Measurements from ENCODE around the gene NPHS2. TPM values are rescaled to one million over a fixed set of nuclear protein-coding genes. Genes with fewer than 3 reads are reported as not detected.
"Not testable (repeated sequence)": the region's sequence is repeated elsewhere in the genome, so short reads cannot be mapped to it uniquely, and the experiment has no call there.

Gene NPHS2
- total RNA-seq, 4 donors from 2014 or later = not detected

DNA sequence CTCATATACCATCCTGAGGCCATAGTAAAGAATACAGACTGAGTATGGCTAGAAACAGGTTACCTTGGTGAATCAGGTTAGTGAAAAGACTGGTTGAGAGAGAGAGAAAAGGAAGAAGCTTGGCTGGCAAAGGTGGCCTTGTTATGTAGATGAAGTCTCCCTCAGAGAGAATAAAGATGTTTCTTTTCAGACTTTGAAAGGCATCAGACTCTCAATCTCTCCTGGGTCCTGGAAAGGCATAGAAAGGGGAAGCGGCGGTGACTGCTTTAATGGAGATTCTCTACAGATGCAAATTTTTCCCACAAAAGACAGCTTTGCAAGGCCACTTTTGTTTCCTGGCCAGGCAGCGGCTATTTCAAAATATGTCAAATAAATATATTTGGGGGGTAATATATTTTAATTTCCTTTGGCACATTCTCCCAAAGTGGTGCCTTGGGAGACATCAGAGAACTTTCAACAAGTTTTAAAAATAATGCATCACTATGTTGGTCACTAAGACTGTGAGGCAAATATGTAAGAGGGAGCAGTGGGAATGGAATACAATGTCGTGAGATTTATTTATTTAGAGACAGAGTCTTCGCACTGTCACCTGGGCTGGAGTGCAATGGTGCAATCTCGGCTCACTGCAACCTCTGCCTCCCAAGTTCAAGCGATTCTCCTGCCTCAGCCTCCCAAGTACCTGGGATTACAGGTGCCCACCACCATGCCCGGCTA, 46.1 kb downstream of the NPHS2 start:
- no peak overlapping the region for H3K27ac ChIP-seq (replicated peaks in 1 of 4)
- WGBS = 72% methylated on average over 8 of the region's 8 CpGs
- DNase-seq (ENCODE audit: extremely low spot score) = no peak
- no peak overlapping the region for H3K4me3 ChIP-seq
- TF ChIP-seq CTCF (IDR thresholded peaks at IDR 0.05) (no peak), EP300 (IDR thresholded peaks at IDR 0.05) (no peak), POLR2A (IDR thresholded peaks at IDR 0.05; ENCODE audit: low read depth) (no peak), POLR2AphosphoS5 (IDR thresholded peaks at IDR 0.05) (no peak)
- no peaks in the 10 kb centered on the region for H3K27me3 ChIP-seq
- H3K36me3 ChIP-seq = no peaks in the 10 kb centered on the region
- H3K4me1 ChIP-seq = no peaks in the 10 kb centered on the region
- no peaks in the 10 kb centered on the region for H3K9me3 ChIP-seq
- intact Hi-C loops (cut with DNase I) = no loop called here

GRCh38 chr1:179518544-179518943, 57.2 kb downstream of the NPHS2 start:
- WGBS = 96% methylated on average over 1 of the region's 1 CpG
- H3K9me3 ChIP-seq; intact Hi-C loops (cut with DNase I); H3K4me3 ChIP-seq; H3K27ac ChIP-seq (replicated peaks in 1 of 4); H3K27me3 ChIP-seq; H3K4me1 ChIP-seq; DNase-seq (ENCODE audit: extremely low spot score); H3K36me3 ChIP-seq: not testable (repeated sequence)

DNA sequence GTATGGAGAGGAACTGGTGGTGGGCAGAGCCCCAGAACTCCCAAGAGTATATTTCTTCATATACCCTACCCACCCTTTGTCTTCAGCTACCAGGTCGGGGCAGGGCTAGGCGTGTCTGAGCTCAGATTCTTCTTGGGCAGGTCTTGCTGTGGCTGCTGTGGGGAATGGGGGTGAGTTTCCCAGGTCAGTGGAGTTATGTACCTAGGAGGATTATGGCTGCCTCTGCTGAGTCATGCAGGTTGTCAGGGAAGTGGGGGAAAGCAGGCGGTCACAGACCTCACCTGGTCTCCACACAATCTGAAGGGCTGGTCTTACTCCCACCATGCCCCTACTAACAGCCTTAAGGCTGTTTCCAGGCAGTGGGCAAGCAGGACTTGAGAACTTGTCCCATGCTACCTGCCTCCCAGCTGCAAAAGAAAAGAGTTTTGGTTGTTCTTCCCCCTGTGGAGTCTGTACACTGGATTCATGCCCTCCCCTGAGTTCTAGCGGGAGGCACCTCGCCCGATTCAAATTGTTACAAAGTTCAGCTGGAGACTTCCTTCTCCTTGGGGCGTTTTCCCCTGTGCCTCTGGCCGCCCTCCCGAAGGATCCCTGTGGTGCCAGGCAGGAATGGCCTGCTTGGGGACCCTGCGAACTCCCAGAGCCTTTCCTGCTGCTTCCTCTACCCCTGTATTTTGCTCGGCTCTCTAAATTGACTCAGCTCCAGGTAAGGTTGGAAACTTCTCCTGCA, 58.6 kb downstream of the NPHS2 start:
- peaks cover 0 to 5% (median 0%) of the 10 kb centered on the region in 4 donors for H3K9me3 ChIP-seq
- no peak for TF ChIP-seq EP300 (IDR thresholded peaks at IDR 0.05)
- no peak for TF ChIP-seq POLR2A (IDR thresholded peaks at IDR 0.05; ENCODE audit: low read depth)
- TF ChIP-seq CTCF (IDR thresholded peaks at IDR 0.05) = no peak
- no peak for TF ChIP-seq POLR2AphosphoS5 (IDR thresholded peaks at IDR 0.05)
- intact Hi-C loops (cut with DNase I) = no loop called here
- WGBS = 76% methylated on average over 10 of the region's 11 CpGs
- H3K36me3 ChIP-seq = no peaks in the 10 kb centered on the region
- no peaks in the 10 kb centered on the region for H3K4me1 ChIP-seq
- H3K27ac ChIP-seq (replicated peaks in 1 of 4) = no peak overlapping the region
- DNase-seq (ENCODE audit: extremely low spot score) = no peak
- no peaks in the 10 kb centered on the region for H3K27me3 ChIP-seq
- H3K4me3 ChIP-seq = no peak overlapping the region

DNA sequence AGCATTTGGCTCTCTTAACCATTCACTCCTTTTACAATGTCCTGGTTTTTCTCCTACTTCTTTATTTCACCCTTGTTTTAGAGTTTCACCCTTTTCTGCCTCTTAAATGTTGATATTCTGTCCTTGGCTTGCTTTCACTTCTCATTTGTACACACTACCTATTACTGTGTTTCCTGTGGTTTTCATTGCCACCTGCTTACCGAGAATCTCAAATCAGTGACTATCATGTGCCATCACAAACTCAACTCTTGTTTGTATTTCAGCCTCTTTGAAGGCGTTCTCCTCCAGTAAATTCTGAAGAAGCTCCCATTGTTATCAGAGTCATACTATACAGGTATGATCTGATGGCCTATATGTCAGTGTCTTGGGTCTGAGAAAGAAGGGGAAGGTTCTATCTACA, 65.7 kb downstream of the NPHS2 start:
- Histone ChIP-seq H3K9me3 (no peaks in the 10 kb centered on the region), H3K4me1 (no peaks in the 10 kb centered on the region), H3K4me3 (no peak overlapping the region), H3K36me3 (no peaks in the 10 kb centered on the region), H3K27ac (replicated peaks in 1 of 4) (no peak overlapping the region), H3K27me3 (no peaks in the 10 kb centered on the region)
- intact Hi-C loops (cut with DNase I) = no loop called here
- 48% methylated on average over 2 of the region's 2 CpGs for WGBS
- no peak for TF ChIP-seq EP300 (IDR thresholded peaks at IDR 0.05)
- no peak for TF ChIP-seq CTCF (IDR thresholded peaks at IDR 0.05)
- TF ChIP-seq POLR2AphosphoS5 (IDR thresholded peaks at IDR 0.05) = no peak
- TF ChIP-seq POLR2A (IDR thresholded peaks at IDR 0.05; ENCODE audit: low read depth) = no peak
- DNase-seq (ENCODE audit: extremely low spot score) = no peak

DNA sequence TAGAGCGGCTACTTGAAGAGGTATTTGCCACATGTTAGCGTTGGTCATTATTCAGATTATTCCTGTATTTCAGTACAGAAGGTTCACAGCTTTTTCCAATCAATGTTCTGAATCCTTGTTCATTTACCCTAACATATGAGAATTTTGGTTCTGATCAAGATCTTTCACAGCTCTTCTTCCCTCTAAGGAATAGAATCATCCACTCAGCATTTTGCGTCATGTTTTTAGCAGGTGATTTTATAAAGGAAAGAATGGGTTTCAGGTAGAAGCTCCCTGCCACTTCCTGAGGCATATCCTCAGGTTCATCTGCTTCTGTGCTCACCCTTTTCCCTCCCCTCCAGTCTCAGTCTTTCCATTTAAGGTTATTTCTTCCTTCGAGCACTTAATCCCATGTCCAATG, 66.4 kb downstream of the NPHS2 start:
- no peaks in the 10 kb centered on the region for H3K4me1 ChIP-seq
- H3K4me3 ChIP-seq = no peak overlapping the region
- WGBS = 89% methylated on average over 4 of the region's 4 CpGs
- intact Hi-C loops (cut with DNase I) = no loop called here
- TF ChIP-seq CTCF (IDR thresholded peaks at IDR 0.05) = no peak
- no peak for TF ChIP-seq POLR2A (IDR thresholded peaks at IDR 0.05; ENCODE audit: low read depth)
- TF ChIP-seq POLR2AphosphoS5 (IDR thresholded peaks at IDR 0.05) = no peak
- no peak for TF ChIP-seq EP300 (IDR thresholded peaks at IDR 0.05)
- no peaks in the 10 kb centered on the region for H3K27me3 ChIP-seq
- no peak overlapping the region for H3K27ac ChIP-seq (replicated peaks in 1 of 4)
- H3K9me3 ChIP-seq = no peaks in the 10 kb centered on the region
- DNase-seq (ENCODE audit: extremely low spot score) = no peak
- no peaks in the 10 kb centered on the region for H3K36me3 ChIP-seq

All from esophagus muscularis mucosa (tissue), 4 donors.